Cardiac fibroblast (primary cell): ENCODE results near the gene GPER1.

Source experiments
- DNase-seq, 2 donors: peaks; one replicate each; pipeline versions ENCODE4 v3.0.0 to v3.0.0-alpha.2; 2010; ENCODE audit warnings: low read depth in 2 of 2
- H3K4me3 ChIP-seq, 2 donors: replicated peaks in 1 of 2; 1 replicate in 1 of 2; 2 replicates in 1 of 2; pipeline ENCODE4 v1.5.1; 2011; ENCODE audit warnings: low read depth in 2 of 2, low read length in 2 of 2, mild to moderate bottlenecking in 2 of 2, moderate library complexity in 1 of 2
- TF ChIP-seq, protein P1 (sequence below): IDR thresholded peaks from one replicate; pipeline ENCODE4 v1.5.1; 2011; ENCODE audit warnings: low read depth, mild to moderate bottlenecking, low read length, inconsistent platforms

The GPER1 gene

DNA sequence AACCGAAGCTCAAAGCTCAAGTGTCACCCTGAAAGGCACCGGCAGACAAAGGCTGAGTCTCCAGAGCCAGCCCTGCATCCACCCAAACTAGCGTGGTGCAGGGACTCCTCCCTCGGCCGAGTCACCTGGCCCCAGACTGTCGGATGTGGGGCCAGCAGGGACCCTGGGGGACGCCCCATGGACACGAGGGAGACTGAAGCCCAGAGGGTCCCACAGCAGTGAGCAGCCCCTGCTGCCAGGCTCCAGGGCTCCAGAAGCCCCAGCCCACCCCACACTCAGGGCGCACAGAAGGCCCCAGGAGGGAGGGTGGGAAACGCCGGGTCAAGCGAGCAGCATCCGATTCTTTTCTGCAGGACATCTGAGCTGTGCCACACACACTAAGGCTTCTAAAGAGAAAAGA lies 23.3 kb upstream of the GPER1 start:
- no peak overlapping the region for H3K4me3 ChIP-seq
- TF ChIP-seq, protein P1, sequence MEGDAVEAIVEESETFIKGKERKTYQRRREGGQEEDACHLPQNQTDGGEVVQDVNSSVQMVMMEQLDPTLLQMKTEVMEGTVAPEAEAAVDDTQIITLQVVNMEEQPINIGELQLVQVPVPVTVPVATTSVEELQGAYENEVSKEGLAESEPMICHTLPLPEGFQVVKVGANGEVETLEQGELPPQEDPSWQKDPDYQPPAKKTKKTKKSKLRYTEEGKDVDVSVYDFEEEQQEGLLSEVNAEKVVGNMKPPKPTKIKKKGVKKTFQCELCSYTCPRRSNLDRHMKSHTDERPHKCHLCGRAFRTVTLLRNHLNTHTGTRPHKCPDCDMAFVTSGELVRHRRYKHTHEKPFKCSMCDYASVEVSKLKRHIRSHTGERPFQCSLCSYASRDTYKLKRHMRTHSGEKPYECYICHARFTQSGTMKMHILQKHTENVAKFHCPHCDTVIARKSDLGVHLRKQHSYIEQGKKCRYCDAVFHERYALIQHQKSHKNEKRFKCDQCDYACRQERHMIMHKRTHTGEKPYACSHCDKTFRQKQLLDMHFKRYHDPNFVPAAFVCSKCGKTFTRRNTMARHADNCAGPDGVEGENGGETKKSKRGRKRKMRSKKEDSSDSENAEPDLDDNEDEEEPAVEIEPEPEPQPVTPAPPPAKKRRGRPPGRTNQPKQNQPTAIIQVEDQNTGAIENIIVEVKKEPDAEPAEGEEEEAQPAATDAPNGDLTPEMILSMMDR = no peak
- no peak for DNase-seq

DNA sequence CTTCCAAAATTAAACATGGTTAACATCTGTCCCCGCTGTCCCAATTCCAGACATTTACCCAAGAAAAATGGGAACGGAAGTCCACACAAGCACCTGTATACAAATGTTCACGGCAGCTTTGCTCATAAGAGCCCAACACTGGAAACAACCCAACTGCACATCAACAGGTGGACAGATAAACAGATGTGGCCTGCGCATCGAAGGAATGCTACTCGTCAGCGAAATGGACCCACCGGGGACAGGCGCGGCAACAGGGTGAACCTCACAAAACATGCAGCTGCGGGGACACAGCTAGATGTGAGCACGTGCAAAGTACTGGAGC lies 22.7 kb upstream of the GPER1 start:
- H3K4me3 ChIP-seq = no peak overlapping the region
- no peak for DNase-seq
- TF ChIP-seq, protein P1 = no peak

DNA sequence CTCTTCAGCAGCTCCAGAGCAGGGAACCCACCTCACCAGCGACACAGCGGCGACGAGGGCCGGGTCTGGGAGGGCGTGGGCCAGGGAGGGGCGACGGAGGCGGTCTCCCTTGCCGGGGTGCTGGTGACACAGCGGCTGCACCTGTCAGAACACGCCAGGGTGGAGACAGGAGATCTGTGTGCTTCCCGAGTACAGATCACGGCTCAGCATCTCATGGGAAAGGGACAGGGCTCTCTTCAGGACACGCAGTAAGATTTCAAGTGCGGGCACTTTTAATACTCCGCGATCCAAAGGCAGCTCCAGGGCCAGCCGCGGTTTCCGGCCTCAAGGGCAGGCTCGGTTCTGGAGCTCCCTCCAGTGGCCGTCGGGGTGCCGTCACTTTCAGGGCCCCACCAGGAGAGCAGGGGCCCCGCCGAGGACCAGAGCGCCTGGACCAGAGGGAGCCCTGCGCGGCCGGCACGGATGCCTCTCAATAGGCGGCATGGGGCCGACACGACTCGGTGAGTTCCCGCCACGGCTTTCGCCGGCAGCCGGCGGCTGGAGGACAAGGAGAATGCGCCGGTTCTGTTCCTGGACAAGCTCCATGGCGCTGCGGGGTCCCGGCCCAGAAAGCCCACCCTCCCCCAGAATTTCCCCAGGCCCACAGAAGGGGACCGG lies 22.2 kb upstream of the GPER1 start:
- TF ChIP-seq, protein P1 = peak; percentile 93
- DNase-seq = peak; percentile 77 to 80
- peak overlapping the region in 1 of 2 donors; percentile 27 for H3K4me3 ChIP-seq

DNA sequence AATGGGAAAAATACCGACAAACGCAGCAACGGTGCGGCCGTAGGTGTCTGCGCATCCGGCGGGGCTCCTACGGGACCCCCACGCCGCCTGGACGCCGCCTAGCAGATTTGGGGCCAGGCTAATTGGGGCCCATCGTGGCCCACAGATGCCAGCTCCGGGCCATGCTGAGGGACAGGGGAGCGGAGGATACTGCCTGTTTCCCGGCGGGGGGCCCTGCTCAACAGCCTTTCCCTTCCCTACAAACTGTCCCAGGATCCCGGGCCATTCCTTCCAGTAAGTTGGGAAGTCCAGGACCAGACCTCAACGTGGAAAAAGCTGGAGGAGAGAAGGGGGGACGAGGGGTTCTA lies 21.7 kb upstream of the GPER1 start:
- no peak for DNase-seq
- TF ChIP-seq, protein P1 = no peak
- no peak overlapping the region for H3K4me3 ChIP-seq

DNA sequence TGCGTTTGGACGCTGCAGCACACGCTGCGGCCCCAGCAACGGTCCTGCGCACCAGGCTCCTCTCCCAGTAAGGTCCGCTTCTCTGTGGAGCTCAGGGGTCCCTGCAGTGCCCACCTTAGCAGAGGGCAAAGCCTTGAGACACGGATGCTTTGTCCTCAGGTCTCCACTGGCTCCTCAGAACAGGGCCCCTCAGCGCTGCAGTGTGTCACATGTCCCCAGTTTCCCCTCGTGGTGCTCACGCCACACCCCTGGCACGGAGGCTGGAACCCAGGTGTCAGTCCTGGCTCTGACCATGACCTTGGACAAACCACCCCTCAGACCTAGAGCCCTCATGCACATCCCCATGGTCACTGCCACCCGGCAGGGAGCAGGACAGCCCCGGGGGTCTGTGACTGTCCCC lies 19.9 kb upstream of the GPER1 start:
- H3K4me3 ChIP-seq = no peak overlapping the region
- TF ChIP-seq, protein P1 = no peak
- DNase-seq = no peak

DNA sequence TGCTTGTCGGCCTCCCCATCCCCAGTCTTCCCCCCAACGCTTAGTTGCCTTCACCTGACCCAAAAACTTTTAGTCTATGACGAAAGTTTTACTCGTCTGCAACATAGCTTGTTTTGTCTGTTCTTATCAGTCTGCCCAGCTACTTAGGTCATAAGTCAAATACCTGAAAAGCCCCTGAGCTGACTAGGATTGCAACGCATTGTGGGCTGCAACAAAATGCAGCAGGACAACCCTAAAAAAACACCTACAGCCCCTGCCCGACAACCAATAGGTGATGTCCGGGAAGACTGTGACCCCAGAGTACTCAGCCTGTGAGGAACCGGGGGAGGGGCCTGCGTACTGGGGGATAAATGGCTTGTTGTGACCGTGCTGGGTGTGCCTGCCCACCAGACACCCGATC lies 19.3 kb upstream of the GPER1 start:
- DNase-seq = no peak
- H3K4me3 ChIP-seq = no peak overlapping the region
- TF ChIP-seq, protein P1 = no peak

DNA sequence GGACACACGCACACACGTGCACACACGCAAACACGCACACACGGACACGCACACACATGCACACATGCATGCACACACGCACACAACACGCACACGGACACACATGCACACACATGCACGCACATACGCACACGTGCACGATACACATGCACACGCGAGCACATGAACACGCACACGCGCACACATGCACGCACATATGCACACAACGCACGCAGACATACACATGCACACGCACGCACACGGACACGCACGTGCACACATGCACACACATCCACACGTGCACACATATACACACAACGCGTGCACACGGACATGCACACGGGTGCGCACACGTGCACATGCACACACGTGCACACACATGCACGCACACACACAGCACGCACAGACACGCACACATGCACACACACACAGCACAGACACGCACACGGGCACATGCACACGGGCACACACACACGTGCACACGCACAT lies 17.3 kb upstream of the GPER1 start:
- DNase-seq = no peak
- H3K4me3 ChIP-seq = no peak overlapping the region
- TF ChIP-seq, protein P1 = no peak
